CD4-positive, alpha-beta T cell (primary cell): ENCODE measurements around the gene ROPN1L. TPM values are rescaled to one million over a fixed set of nuclear protein-coding genes. Genes with fewer than 3 reads are reported as not detected.

Source experiments
- ATAC-seq: fragments of 200-7000 bp; cut with Tn5 transposase; one replicate; pipeline ENCODE4 v1.10.0; 2022; ENCODE audit warnings: mild to moderate bottlenecking; ENCODE audit not compliant: poor library complexity
- CTCF ChIA-PET: fragments of 350-600 bp; sonication (Branson Sonifier 250); formaldehyde crosslinking; loops from one replicate; lab custom pipeline; 2021; ENCODE audit warnings: antibody characterized with exemption, inconsistent platforms; lab: Charles Lee
- POLR2A ChIA-PET: fragments of 350-600 bp; sonication (Branson Sonifier 250); formaldehyde crosslinking; loops from one replicate; lab custom pipeline; 2021; ENCODE audit warnings: antibody characterized with exemption, inconsistent platforms; lab: Charles Lee
- DNase-seq, 14 experiments: peaks; one replicate each; pipeline ENCODE4 v3.0.0-alpha.2; 2013 to 2020; ENCODE audit warnings: mixed read lengths in 2 of 14
- H3K27ac ChIP-seq, 2 donors: one replicate each; pipeline versions ENCODE4 v1.5.1 to v1.7.0; 2013; ENCODE audit warnings: low read length in 2 of 2, low read depth in 1 of 2, mild to moderate bottlenecking in 1 of 2
- H3K27me3 ChIP-seq, 2 experiments: 1 replicate in 1 of 2; 2 replicates in 1 of 2; pipeline versions ENCODE4 v1.6.1 to v1.7.0; 2013; ENCODE audit warnings: low read length in 2 of 2, control low read depth in 1 of 2, mild to moderate bottlenecking in 1 of 2, moderate library complexity in 1 of 2; ENCODE audit not compliant: insufficient read depth in 2 of 2, control insufficient read depth in 1 of 2
- H3K36me3 ChIP-seq: one replicate; pipeline ENCODE4 v1.6.1; 2013; ENCODE audit warnings: low read length, control low read depth; ENCODE audit not compliant: insufficient read depth
- H3K4me1 ChIP-seq: one replicate; pipeline ENCODE4 v1.6.1; 2013; ENCODE audit warnings: low read length, control low read depth; ENCODE audit not compliant: insufficient read depth
- H3K4me3 ChIP-seq: one replicate; pipeline ENCODE4 v1.5.1; 2013; ENCODE audit warnings: mild to moderate bottlenecking, low read length, moderate library complexity
- H3K9me3 ChIP-seq, 2 experiments: 1 replicate in 1 of 2; 2 replicates in 1 of 2; pipeline versions ENCODE4 v1.6.1 to v1.7.0; 2013; ENCODE audit warnings: low read length in 2 of 2, mild to moderate bottlenecking in 2 of 2, control low read depth in 1 of 2, moderate library complexity in 1 of 2; ENCODE audit not compliant: control insufficient read depth in 1 of 2, insufficient read depth in 1 of 2
- H3K27ac Mint-ChIP-seq: one replicate; pipeline ENCODE4 v1.8.0; 2020; ENCODE audit warnings: mixed read lengths
- H3K27me3 Mint-ChIP-seq: one replicate; pipeline ENCODE4 v1.8.0; 2021; ENCODE audit warnings: mixed read lengths
- H3K36me3 Mint-ChIP-seq: one replicate; pipeline ENCODE4 v1.8.0; 2021; ENCODE audit warnings: low read depth, mixed read lengths
- H3K4me1 Mint-ChIP-seq: one replicate; pipeline ENCODE4 v1.8.0; 2021; ENCODE audit warnings: low read depth, mixed read lengths
- H3K4me3 Mint-ChIP-seq: one replicate; pipeline ENCODE4 v1.8.0; 2020; ENCODE audit warnings: mild to moderate bottlenecking, mixed read lengths
- H3K9me3 Mint-ChIP-seq: one replicate; pipeline ENCODE4 v1.8.0; 2020; ENCODE audit warnings: mixed read lengths
- CTCF ChIP-seq: fragments of 200-600 bp; IDR thresholded peaks from one replicate; pipeline ENCODE4 v1.8.0; 2022; ENCODE audit warnings: antibody characterized with exemption, mild to moderate bottlenecking
- intact Hi-C, 2 experiments: fragments of 100-400 bp; cut with DNase I in 1 of 2; cut with micrococcal nuclease in 1 of 2; formaldehyde crosslinking; loops; one replicate each; pipeline versions ENCODE4 v1.15.1 to v1.9.0; 2023 to 2025; cut with DNase I, micrococcal nuclease
- total RNA-seq, 174 experiments: library from RNA in 2 of 174; stranded (reverse) in 2 of 174; gene quantifications; one replicate each; pipeline ENCODE4 v1.2.3 and lab custom pipeline; 2021 to 2026

The ROPN1L gene
- total RNA-seq, 2 experiments from 2014 or later, result 0.42 to 0.58 TPM

DNA sequence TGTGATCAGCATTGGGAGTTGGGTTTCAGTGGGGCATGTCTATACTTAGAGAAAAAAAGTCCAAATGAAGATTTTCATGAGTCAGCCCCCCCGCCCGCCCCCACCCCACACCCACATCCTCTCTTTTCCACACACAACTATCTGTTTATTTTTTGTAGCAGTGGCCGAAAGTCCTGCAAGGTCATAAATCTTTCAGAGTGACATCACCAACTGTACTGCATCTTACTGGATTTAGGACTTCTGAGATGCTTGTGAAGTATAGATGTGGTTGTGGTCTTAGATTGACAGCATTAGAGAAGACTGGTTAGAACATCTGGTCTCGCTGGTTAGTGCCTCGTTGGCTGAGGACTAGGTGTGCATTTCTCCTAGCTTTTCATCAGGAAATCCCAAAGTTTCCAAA, 7.3 kb upstream of the ROPN1L start:
- Histone ChIP-seq H3K4me3 (no peak overlapping the region), H3K36me3 (peaks cover 46% of the 10 kb centered on the region), H3K4me1 (no peaks in the 10 kb centered on the region), H3K9me3 (no peaks in the 10 kb centered on the region), H3K27ac (no peak overlapping the region), H3K27me3 (no peaks in the 10 kb centered on the region)
- H3K36me3 Mint-ChIP-seq, result peaks cover 62% of the 10 kb centered on the region
- H3K27ac Mint-ChIP-seq, result no peak overlapping the region
- H3K27me3 Mint-ChIP-seq, result no peaks in the 10 kb centered on the region
- H3K9me3 Mint-ChIP-seq, result no peaks in the 10 kb centered on the region
- no peak for ATAC-seq
- ChIA-PET POLR2A (interaction anchor here (1.0 kb wide), 1 partner anchor 81 kb away, joined by 7 read pairs; the partner anchor contains the start of gene MARCHF6), CTCF (no interaction called here)
- peaks cover 16% of the 10 kb centered on the region for H3K4me1 Mint-ChIP-seq
- intact Hi-C loops, result no loop called here
- no peak for DNase-seq
- no peak for TF ChIP-seq CTCF
- no peak overlapping the region for H3K4me3 Mint-ChIP-seq

GRCh38 chr5:10438301-10438700, 3.4 kb upstream of the ROPN1L start:
- Histone ChIP-seq H3K27ac (no peak overlapping the region), H3K4me1 (peaks cover 23% of the 10 kb centered on the region), H3K9me3 (no peaks in the 10 kb centered on the region), H3K4me3 (no peak overlapping the region), H3K36me3 (peaks cover 18% of the 10 kb centered on the region), H3K27me3 (no peaks in the 10 kb centered on the region)
- Mint-ChIP-seq H3K27ac (no peak overlapping the region), H3K4me1 (peaks cover 41% of the 10 kb centered on the region), H3K36me3 (peaks cover 23% of the 10 kb centered on the region), H3K4me3 (no peak overlapping the region), H3K9me3 (no peaks in the 10 kb centered on the region), H3K27me3 (no peaks in the 10 kb centered on the region)
- ChIA-PET CTCF (interaction anchor here (0.9 kb wide), 1 partner anchor 188 kb away, joined by 3 read pairs; no protein-coding TSS in a partner anchor), POLR2A (no interaction called here)
- DNase-seq, result no peak
- ATAC-seq, result no peak
- TF ChIP-seq CTCF, result no peak
- intact Hi-C loops, result no loop called here

- intact Hi-C loops, result loop anchor here in 1 of 2 experiments (2.0 kb wide), 1 partner anchor 85 kb away; no protein-coding TSS in a partner anchor
Measured at GRCh38 chr5:10439692-10440091, 2.0 kb upstream of the ROPN1L start.

More at GRCh38 chr5:10439692-10440091, 2.0 kb upstream of the ROPN1L start:
- Mint-ChIP-seq H3K36me3 (peaks cover 9% of the 10 kb centered on the region), H3K4me1 (peaks cover 45% of the 10 kb centered on the region), H3K27me3 (no peaks in the 10 kb centered on the region), H3K4me3 (peak overlapping the region; percentile 87), H3K9me3 (no peaks in the 10 kb centered on the region), H3K27ac (peak overlapping the region; percentile 16)
- H3K36me3 ChIP-seq, result peaks cover 6% of the 10 kb centered on the region
- CTCF ChIA-PET, result no interaction called here
- H3K9me3 ChIP-seq, result no peaks in the 10 kb centered on the region
- ATAC-seq, result no peak
- H3K27ac ChIP-seq, result no peak overlapping the region
- POLR2A ChIA-PET, result interaction anchor here (1.4 kb wide), 1 partner anchor 15 kb away, joined by 3 read pairs; no protein-coding TSS in a partner anchor
- peaks cover 36% of the 10 kb centered on the region for H3K4me1 ChIP-seq
- DNase-seq, result no peak
- TF ChIP-seq CTCF, result no peak
- H3K27me3 ChIP-seq, result no peaks in the 10 kb centered on the region
- no peak overlapping the region for H3K4me3 ChIP-seq
